ENCODE measurements around the gene PTPN20. TPM values are rescaled to one million over a fixed set of nuclear protein-coding genes. Genes with fewer than 3 reads are reported as not detected.

The PTPN20 gene
- total and polyA plus RNA-seq, 2 of the 4 experiments (the other 2 are of a cell fraction): 0.14 TPM; not detected in 1

DNA sequence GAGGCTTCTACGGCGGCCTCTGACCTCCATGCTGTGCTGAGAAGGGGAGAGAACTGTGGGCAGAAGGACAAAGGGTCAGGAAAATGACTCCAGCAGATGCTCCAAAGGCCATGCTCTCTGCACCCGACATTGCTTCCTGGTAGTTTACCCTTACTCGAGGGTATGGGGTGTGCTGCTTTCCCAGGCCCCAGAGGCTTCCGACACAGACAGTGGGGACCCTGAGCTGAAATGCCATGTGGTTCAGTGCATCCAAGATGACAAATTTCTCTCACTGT lies 130.9 kb downstream of the PTPN20 start:
- ATAC-seq (ENCODE audit: low read depth): no peak
- H3K4ac ChIP-seq (ENCODE audit: low read depth, low read length): no peak overlapping the region
- no CpG with 5 or more reads among the region's 5 CpGs for WGBS, 2 experiments (ENCODE audit: extremely low coverage in 2 of 2, insufficient read length in 1 of 2)
- no peak overlapping the region for H4K8ac ChIP-seq (ENCODE audit: low read depth in 2 of 2, low read length in 2 of 2)
- H3K27ac ChIP-seq (ENCODE audit: insufficient read depth, low read length): no peak overlapping the region
- intact Hi-C loops (cut with micrococcal nuclease): no loop called here
- ChIA-PET POLR2A (ENCODE audit: unreplicated experiment) (no interaction called here), CTCF (no interaction called here)
- H3K79me1 ChIP-seq (ENCODE audit: low read depth in 1 of 2, low read length in 2 of 2): no peaks in the 10 kb centered on the region
- no peak overlapping the region for H3K9ac ChIP-seq (ENCODE audit: low read depth, low read length)
- H2BK120ac ChIP-seq (ENCODE audit: low read depth, low read length): no peak overlapping the region
- no peak overlapping the region for H3K4me3 ChIP-seq (ENCODE audit: insufficient read depth, low read depth, low read length)
- no peaks in the 10 kb centered on the region for H3K9me1 ChIP-seq (ENCODE audit: insufficient read depth, low read length)
- BruUV-seq (replicated peaks): no TSS peak
- H3K18ac ChIP-seq (ENCODE audit: low read depth, low read length): no peak overlapping the region
- no peak overlapping the region for H2AFZ ChIP-seq (replicated peaks; ENCODE audit: low read length, poor library complexity)
- H2AK5ac ChIP-seq (ENCODE audit: low read depth, low read length): no peak overlapping the region
- no peak overlapping the region for H3K4me2 ChIP-seq (ENCODE audit: low read depth, low read length)
- H2AK9ac ChIP-seq (replicated peaks; ENCODE audit: low read depth, low read length, poor library complexity): no peak overlapping the region
- H3K14ac ChIP-seq (replicated peaks; ENCODE audit: low read depth, low read length): no peak overlapping the region
- no peaks in the 10 kb centered on the region for H3K9me3 ChIP-seq (ENCODE audit: control insufficient read depth, insufficient read depth, low read length)
- H3K56ac ChIP-seq (ENCODE audit: extremely low read depth, insufficient read depth, low read length): no peak overlapping the region
- no peaks in the 10 kb centered on the region for H3K4me1 ChIP-seq (ENCODE audit: control insufficient read depth, insufficient read depth, low read length)
- no peak overlapping the region for H2BK5ac ChIP-seq (ENCODE audit: low read depth, low read length, poor library complexity, severe bottlenecking)
- peaks cover 10% of the 10 kb centered on the region for H3K27me3 ChIP-seq (ENCODE audit: control insufficient read depth, insufficient read depth, low read length)
- DNase-seq: no peak
- no peak overlapping the region for H2BK20ac ChIP-seq (ENCODE audit: low read depth, low read length)
- no peak overlapping the region for H3K23ac ChIP-seq (ENCODE audit: low read depth, low read length)
- dilution Hi-C loops (cut with HindIII; ENCODE audit: low sequenced_read_pairs, unreplicated experiment): no loop called here
- no peaks in the 10 kb centered on the region for H3K36me3 ChIP-seq (ENCODE audit: control insufficient read depth, insufficient read depth, low read length)
- no peak overlapping the region for H2BK15ac ChIP-seq (ENCODE audit: low read depth, low read length)
- no peak overlapping the region for H4K5ac ChIP-seq (ENCODE audit: low read depth, low read length)
- no peak overlapping the region for H4K91ac ChIP-seq (ENCODE audit: insufficient read depth, low read depth, low read length)
- no peak for TF ChIP-seq RCOR1 (IDR thresholded peaks at IDR 0.05; ENCODE audit: insufficient replicate concordance, low read length)
- TF ChIP-seq MAZ (IDR thresholded peaks at IDR 0.05; ENCODE audit: borderline replicate concordance, low read depth, low read length): no peak
- no peak for TF ChIP-seq RAD21 (IDR thresholded peaks at IDR 0.05; ENCODE audit: low read length)
- no peak for TF ChIP-seq MAFK (IDR thresholded peaks at IDR 0.05; ENCODE audit: low read depth, low read length)
- no peak for TF ChIP-seq SMC3 (IDR thresholded peaks at IDR 0.05; ENCODE audit: low read depth, low read length)
- TF ChIP-seq CEBPB (IDR thresholded peaks at IDR 0.05; ENCODE audit: low read depth, low read length): no peak
- TF ChIP-seq POLR2A (IDR thresholded peaks at IDR 0.05; ENCODE audit: low read depth, low read length): no peak
- TF ChIP-seq FOS (IDR thresholded peaks at IDR 0.05; ENCODE audit: low read depth, low read length): no peak
- TF ChIP-seq BHLHE40 (IDR thresholded peaks at IDR 0.05; ENCODE audit: low read depth, low read length): no peak
- no peak for TF ChIP-seq USF2 (IDR thresholded peaks at IDR 0.05; ENCODE audit: low read depth, low read length)
- no peak for TF ChIP-seq CHD1 (IDR thresholded peaks at IDR 0.05; ENCODE audit: low read depth, low read length)
- TF ChIP-seq RFX5 (IDR thresholded peaks at IDR 0.05; ENCODE audit: low read depth, low read length): no peak
- no peak for TF ChIP-seq MXI1 (IDR thresholded peaks at IDR 0.05; ENCODE audit: borderline replicate concordance, low read depth, low read length)
- TF ChIP-seq NFE2L2 (IDR thresholded peaks at IDR 0.05; ENCODE audit: low read depth, low read length): no peak
- in situ Hi-C loops (cut with MboI; ENCODE audit: low sequenced_read_pairs): no loop called here
- H4K20me1 ChIP-seq (ENCODE audit: insufficient read depth, low read length): no peaks in the 10 kb centered on the region

All from IMR-90 (cell line).